HG03575 (cell line): ENCODE measurements around the gene CARNS1.

ENCODE experiments used
- ATAC-seq: cut with Tn5 transposase; IDR thresholded peaks from one replicate; pipeline ENCODE4 v1.9.1; 2021; ENCODE audit not compliant: unreplicated experiment, insufficient number of reproducible peaks, low FRiP score; ENCODE audit errors: extremely low read depth

The CARNS1 gene

DNA sequence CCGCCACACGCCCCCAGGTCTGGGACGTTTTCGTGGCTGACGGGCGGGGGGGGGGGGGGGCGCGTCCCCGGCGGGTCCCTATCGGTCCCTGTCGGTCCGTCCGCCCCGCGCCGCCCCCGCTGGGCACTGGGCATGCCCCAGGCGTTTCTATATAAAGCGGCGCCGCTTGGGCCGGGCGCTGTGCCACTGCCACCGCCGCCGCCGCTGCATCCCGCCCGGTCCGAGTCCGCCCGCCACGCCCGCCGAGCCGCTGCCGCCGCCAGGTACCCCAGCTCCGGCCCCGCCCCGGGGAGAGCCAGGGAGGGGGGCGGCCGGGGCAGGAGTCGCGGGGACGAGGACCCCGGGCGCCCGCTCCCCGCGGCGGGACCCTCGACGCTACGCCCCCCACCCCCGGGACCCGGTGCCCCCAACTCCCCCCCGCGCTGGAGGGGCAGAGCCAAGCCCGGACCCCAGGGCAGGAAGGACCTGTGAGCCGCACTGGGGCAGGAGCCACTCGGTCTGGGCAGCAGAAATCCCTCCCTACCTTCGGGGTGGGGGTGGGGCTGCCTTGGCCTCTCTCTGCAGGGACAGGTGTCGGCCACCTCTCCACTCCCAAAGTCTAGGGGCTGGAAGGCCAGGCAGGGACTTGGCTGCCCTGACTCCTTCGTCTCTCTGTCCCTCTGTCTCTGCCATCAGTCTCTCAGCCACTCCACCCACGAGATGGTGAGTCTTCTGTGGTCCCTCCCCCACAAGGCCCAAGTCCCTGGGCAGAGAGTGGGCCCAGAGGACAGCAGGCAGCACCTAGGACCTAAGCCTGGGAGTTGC is at the start of gene CARNS1:
Gene CARNS1, plus strand, starts transcription at position 178 of the 804 bp plus-strand sequence. Its CDS starts 522 bp downstream, at position 700.
- ATAC-seq, result no peak

GRCh38 chr11:67365736-67366444 is 49.6 kb upstream of the CARNS1 start:
- ATAC-seq, result no peak

GRCh38 chr11:67366546-67366945 is 48.9 kb upstream of the CARNS1 start:
- no peak for ATAC-seq

- ATAC-seq, result no peak
These were observed 48.3 kb upstream of the CARNS1 start for GRCh38 chr11:67366961-67367760.

GRCh38 chr11:67367761-67368227 is 47.7 kb upstream of the CARNS1 start:
- no peak for ATAC-seq

GRCh38 chr11:67368621-67369020 is 46.9 kb upstream of the CARNS1 start:
- no peak for ATAC-seq

GRCh38 chr11:67369275-67369674 is 46.2 kb upstream of the CARNS1 start:
- no peak for ATAC-seq

DNA sequence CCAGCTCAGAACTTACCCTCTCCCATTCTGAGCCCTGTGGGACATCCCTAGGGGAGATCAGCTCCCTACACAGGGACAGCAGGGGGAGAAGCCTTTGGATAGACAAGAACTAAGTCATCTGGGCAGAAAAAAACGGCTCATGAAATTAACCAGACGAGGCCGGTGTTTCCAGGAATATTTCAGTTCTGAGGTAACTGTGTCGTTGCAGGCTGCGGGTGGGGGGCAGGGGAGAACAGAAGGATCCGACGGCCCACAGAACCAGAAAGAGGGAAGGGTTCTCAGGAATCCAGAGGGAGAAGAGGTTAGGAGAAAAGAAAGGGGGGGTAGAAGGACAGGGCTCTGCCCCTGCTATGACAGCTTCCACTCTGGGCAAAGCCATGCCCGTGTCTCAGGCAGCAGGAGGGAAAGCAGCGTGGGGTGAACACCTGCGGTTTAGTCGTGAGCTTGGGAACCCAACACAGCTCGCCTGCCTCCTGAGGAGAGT is 45.6 kb upstream of the CARNS1 start:
- no peak for ATAC-seq

DNA sequence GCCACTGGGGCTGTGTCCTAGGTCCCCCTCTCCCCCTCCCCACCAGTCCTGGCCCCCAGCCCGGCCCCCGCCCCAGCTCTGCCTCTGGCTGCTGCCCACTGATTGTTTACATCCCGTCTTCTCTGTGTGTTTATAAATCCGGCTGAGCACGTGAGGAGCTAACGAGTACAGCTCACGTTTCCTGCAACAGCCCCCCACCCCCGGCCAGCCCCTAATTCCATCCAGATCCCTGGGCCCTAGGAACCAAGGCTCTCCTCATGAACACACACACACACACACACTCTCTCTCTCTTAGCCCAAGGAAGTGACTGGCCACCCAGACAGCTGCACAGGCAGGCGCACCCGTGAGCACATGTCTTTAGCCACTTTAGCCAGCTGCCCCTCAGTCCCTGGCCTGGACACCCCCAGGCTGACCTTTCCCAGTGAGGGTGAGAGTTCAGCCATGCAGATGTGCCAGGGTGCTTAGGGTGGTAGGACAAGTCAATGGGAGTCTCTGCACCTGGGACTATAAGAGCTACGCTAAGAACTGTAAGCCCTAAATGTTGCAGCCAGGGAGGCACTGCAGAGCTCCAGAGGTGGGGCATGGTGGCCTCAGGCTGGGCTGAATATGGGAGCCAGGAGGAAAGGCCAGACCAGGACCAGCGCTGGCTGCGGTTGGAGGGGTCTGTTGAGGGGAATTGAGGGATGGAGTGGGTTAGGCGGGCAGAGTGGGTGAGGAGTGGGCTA is 45.0 kb upstream of the CARNS1 start:
- no peak for ATAC-seq

GRCh38 chr11:67371189-67371910 is 44.1 kb upstream of the CARNS1 start:
- ATAC-seq, result no peak

DNA sequence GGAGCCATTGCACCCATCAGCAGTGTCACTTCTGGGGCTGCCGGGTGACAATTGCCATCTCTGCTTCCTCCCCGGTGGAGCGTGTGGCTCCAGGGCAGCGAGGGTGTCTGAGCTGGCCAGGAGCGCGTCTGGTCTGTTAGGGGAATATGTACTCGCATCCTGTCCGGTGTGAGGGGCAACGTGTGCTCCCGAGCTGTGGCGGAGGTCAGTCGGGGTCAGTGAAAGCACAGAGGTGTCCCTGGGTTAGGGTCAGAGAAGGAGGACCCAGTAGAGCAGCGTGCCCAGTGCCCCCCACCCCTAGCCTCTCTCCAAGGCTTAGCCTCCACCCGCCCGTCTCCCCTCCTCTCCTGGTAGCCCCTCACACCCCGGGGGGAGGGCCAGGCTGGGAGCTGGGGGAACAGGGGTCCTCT is 43.6 kb upstream of the CARNS1 start:
- ATAC-seq, result no peak

DNA sequence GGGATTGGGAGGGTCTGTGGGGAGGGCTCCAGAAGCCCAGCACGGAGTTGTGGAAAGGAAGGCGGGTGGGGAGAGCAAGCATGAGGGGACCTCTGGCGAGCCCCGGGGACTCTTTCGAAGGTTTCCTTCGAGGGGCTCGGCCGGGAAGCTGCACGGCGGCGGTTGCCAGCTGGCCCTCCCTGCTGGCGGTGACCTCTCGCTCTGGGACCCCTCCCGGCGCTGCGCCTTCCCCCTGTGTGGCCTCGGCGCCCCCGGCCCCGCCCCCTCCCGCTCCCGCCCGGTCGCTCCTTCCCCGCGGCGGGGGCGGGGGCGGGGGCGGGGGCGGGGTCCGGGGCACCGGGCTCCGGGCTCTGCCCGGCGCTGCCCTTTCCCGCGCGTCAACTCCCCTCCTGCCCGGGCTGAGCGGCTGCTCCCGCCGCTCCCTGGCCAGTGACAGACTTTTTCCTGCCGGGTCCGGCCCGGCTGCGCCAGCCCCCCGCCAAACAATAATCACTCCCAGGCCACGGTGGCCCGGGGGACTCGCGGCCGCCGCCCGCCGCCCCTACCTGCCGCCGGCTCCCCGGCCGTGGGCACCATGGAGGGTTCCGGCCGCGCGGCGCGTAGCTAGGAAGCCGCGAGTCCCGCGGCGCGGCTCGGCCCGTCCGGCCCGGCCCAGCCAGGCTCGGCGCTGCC is 43.0 kb upstream of the CARNS1 start:
- no peak for ATAC-seq

DNA sequence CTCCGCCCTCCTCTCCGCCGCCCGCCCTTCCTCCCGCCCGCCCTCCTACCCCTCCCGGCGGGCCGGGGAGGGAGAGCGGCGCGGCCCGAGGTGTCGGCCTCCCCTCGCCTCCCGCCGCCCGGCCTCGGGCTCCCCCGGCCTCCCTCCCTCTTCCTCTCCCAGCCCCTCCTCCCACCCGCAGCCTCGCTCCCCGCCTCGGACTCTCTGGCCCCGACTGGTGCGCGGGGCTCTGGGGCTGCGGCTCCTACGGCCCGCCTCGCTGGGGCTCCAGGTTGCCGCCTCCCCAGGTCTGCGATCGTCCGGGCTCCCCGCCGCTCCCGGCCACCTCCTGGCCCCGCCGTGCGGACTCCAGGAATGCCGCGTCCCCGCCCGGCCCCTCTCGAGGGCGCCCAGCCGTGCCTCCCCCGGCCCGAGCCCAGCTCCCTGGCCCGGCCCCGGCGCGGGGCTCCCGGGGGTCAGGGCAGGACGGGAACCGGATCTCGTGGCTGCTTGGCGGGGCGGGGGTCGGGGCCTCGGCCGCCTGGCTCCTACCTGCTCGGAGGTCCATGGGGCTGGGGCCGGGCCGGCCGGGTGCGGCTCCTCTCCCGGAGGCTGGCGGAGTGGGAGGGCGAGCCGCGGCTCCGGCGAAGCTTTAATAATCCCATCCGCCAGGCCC is 42.4 kb upstream of the CARNS1 start, which contains the start of gene CLCF1:
Gene CLCF1, minus strand, starts transcription at position 606 of the 655 bp plus-strand sequence. Its CDS starts 59 bp downstream, at position 547.
- no peak for ATAC-seq

DNA sequence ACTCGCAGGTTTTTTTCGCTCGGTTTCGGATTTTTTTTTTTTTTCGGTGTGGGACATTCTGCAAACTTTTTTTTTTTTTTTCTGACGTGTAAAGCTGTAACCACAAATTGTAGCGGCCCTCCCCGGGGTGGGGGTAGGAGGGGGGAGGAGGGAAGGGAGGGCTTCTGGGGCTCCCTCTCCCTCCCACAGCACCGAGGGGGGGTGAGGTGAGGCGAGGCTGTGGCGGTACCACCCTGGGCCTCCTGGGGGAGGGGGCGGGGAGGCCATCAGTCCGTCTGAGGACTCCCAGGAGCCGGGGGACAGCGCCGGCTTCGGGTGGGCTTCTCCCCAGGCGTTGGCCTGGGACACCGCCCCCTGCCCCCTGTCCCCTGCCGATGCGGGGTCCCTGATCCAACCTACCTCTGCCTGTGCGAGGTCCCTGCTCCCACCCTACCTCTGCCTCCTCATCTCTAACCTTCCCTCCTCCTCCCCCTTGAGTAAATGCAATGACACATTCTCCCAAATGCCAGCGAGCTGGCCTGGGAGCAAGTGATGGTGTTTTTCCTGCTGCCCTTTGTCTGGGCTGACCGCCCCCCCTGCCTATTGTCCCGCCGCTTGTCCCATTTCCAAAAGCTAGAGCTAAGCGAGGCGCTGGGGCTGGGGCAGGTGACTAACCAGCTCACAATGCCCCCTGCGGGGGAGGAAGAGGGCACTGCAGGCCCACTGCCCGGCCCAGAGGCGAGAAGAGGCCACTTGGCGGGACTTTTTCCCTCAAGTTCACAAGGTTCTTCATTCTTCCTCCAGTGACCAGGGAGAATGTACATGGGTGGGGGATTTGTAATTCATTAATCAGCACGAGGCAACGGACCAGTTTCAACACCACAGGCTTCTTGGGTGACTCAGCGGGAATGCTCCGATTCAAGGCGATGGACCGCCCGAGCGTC is 41.6 kb upstream of the CARNS1 start:
- ATAC-seq, result no peak

DNA sequence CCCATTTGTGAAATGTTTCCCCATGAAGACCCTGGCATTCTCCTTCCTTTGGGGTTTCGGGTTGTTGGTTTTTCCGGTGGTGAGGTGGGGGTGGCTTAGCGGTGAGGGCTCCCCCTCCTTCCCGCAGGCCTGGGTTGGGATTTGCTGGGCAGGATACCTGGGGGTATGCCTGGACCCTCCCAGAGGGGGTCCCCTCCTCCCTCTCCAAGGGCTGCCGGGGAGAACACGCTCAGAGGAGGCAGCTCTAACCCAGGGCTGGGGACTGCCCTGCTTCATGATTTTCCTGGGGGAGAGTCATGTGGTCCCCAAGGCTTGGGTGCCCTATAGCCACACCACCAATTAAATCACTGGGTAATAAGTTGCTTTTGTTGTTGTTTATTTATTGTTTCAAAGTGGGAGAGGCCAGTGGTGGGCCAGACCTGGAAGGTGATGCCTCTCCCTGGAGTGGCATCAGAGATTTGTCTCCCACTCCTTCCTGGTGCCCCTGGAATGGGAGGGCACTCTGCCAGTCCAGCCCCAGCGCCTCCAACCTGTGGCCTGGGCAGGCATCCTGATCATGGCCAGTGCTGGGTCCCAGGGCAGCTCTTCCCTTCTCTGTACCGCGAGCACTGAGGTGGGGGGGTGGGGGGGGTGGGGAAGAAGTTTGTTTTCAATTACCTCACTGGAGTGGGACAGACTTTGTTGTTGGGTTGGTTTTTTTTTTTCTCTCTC is 40.8 kb upstream of the CARNS1 start:
- ATAC-seq, result no peak
